GM21737 (cell line): ENCODE results near the gene RNU2-1.
"Not testable (repeated sequence)": the region's sequence is repeated elsewhere in the genome, so short reads cannot be mapped to it uniquely, and the experiment has no call there.

Experiments
- ATAC-seq: cut with Tn5 transposase; IDR thresholded peaks from one replicate; pipeline ENCODE4 v1.9.1; 2021; ENCODE audit warnings: mild to moderate bottlenecking, moderate library complexity; ENCODE audit not compliant: unreplicated experiment

The RNU2-1 gene

GRCh38 chr17:43233877-43234276 lies at the start of gene RNU2-1:
Gene RNU2-1, minus strand, starts transcription at chr17:43233977.
- not testable (repeated sequence) for ATAC-seq

GRCh38 chr17:43272914-43273313 lies 39.1 kb upstream of the RNU2-1 start:
- not testable (repeated sequence) for ATAC-seq

GRCh38 chr17:43272483-43272882 lies 38.7 kb upstream of the RNU2-1 start:
- not testable (repeated sequence) for ATAC-seq

GRCh38 chr17:43270552-43271504 lies 37.1 kb upstream of the RNU2-1 start:
- not testable (repeated sequence) for ATAC-seq

GRCh38 chr17:43246456-43246855 lies 12.7 kb upstream of the RNU2-1 start:
- not testable (repeated sequence) for ATAC-seq

- ATAC-seq = not testable (repeated sequence)
These were observed 7.0 kb upstream of the RNU2-1 start for GRCh38 chr17:43240596-43241352.

GRCh38 chr17:43239597-43239996 lies 5.8 kb upstream of the RNU2-1 start:
- ATAC-seq = not testable (repeated sequence)

- ATAC-seq = not testable (repeated sequence)
These were observed 514 bp downstream of the RNU2-1 start for GRCh38 chr17:43233263-43233662.

GRCh38 chr17:43232021-43232699 lies 1.6 kb downstream of the RNU2-1 start:
- ATAC-seq = not testable (repeated sequence)

GRCh38 chr17:43231205-43232020 lies 2.4 kb downstream of the RNU2-1 start:
- ATAC-seq = not testable (repeated sequence)

GRCh38 chr17:43228020-43228782 lies 5.6 kb downstream of the RNU2-1 start, which contains the start of gene CCDC200:
Gene CCDC200, minus strand, starts transcription at chr17:43228623. Its CDS starts 69 bp downstream, at chr17:43228554.
- ATAC-seq = not testable (repeated sequence)

- ATAC-seq = no peak
These were observed 7.4 kb downstream of the RNU2-1 start for GRCh38 chr17:43226393-43226792.

- ATAC-seq = no peak
These were observed 9.6 kb downstream of the RNU2-1 start for GRCh38 chr17:43224146-43224705.

GRCh38 chr17:43220511-43221125 lies 13.2 kb downstream of the RNU2-1 start:
- no peak for ATAC-seq

GRCh38 chr17:43219746-43220380 lies 13.9 kb downstream of the RNU2-1 start:
- ATAC-seq = no peak

- no peak for ATAC-seq
These were observed 14.8 kb downstream of the RNU2-1 start for GRCh38 chr17:43219001-43219400.

GRCh38 chr17:43217614-43218087 lies 16.1 kb downstream of the RNU2-1 start:
- no peak for ATAC-seq
